HEK293T (cell line): Measurements from ENCODE around the gene STAT4.

Source experiments
- CTCF ChIA-PET: fragments of 350-600 bp; formaldehyde crosslinking; extraction: SDS; loops from one replicate; lab custom pipeline; 2021; ENCODE audit warnings: antibody characterized with exemption, inconsistent platforms; lab: Yijun Ruan, JAX
- POLR2A ChIA-PET: fragments of 350-600 bp; formaldehyde crosslinking; extraction: SDS; loops from one replicate; lab custom pipeline; 2020; ENCODE audit warnings: antibody characterized with exemption, inconsistent platforms; lab: Yijun Ruan, JAX
- DNase-seq: peaks from one replicate; pipeline ENCODE4 v3.0.0; 2012; ENCODE audit warnings: mixed read lengths; ENCODE audit errors: extremely low spot score
- ARNT ChIP-seq: fragments of 450-650 bp; IDR thresholded peaks from 2 replicates; pipeline ENCODE4 v1.6.1; 2017; ENCODE audit warnings: mild to moderate bottlenecking
- BHLHE40 ChIP-seq: fragments of 450-650 bp; IDR thresholded peaks from 2 replicates; pipeline ENCODE4 v1.6.1; 2016; ENCODE audit warnings: mild to moderate bottlenecking, moderate library complexity, borderline replicate concordance
- CTBP1 ChIP-seq: fragments of 450-650 bp; IDR thresholded peaks from 2 replicates; pipeline ENCODE4 v1.6.1; 2016; ENCODE audit warnings: borderline replicate concordance
- ELF4 ChIP-seq: fragments of 450-650 bp; IDR thresholded peaks from 2 replicates; pipeline ENCODE4 v1.6.1; 2017; ENCODE audit warnings: antibody characterized with exemption
- FOXA1 ChIP-seq: fragments of 450-650 bp; IDR thresholded peaks from 2 replicates; pipeline ENCODE4 v1.6.1; 2016; ENCODE audit warnings: mild to moderate bottlenecking
- FOXK2 ChIP-seq: fragments of 450-650 bp; IDR thresholded peaks from 2 replicates; pipeline ENCODE4 v1.6.1; 2016; ENCODE audit warnings: mild to moderate bottlenecking
- FOXM1 ChIP-seq: fragments of 450-650 bp; IDR thresholded peaks from 2 replicates; pipeline ENCODE4 v1.6.1; 2017; ENCODE audit warnings: mild to moderate bottlenecking, borderline replicate concordance
- HDGF ChIP-seq: fragments of 450-650 bp; IDR thresholded peaks from 2 replicates; pipeline ENCODE4 v1.6.1; 2017; ENCODE audit warnings: antibody characterized with exemption, borderline replicate concordance
- L3MBTL2 ChIP-seq: fragments of 450-650 bp; conservative IDR thresholded peaks from 2 replicates; pipeline ENCODE4 v1.6.1; 2016; ENCODE audit warnings: mild to moderate bottlenecking
- LEF1 ChIP-seq: fragments of 450-650 bp; IDR thresholded peaks from 2 replicates; pipeline ENCODE4 v1.6.1; 2017; ENCODE audit warnings: mild to moderate bottlenecking, borderline replicate concordance
- NFRKB ChIP-seq: fragments of 450-650 bp; IDR thresholded peaks from 2 replicates; pipeline ENCODE4 v1.6.1; 2016; ENCODE audit warnings: mild to moderate bottlenecking, moderate library complexity
- SP1 ChIP-seq: fragments of 450-650 bp; IDR thresholded peaks from 2 replicates; pipeline ENCODE4 v1.6.1; 2017
- SUZ12 ChIP-seq: fragments of 450-650 bp; IDR thresholded peaks from 2 replicates; pipeline ENCODE4 v1.6.1; 2016; ENCODE audit warnings: mild to moderate bottlenecking
- TARDBP ChIP-seq: fragments of 450-650 bp; IDR thresholded peaks from 2 replicates; pipeline ENCODE4 v1.6.1; 2016
- ZNF384 ChIP-seq: fragments of 450-650 bp; IDR thresholded peaks from 2 replicates; pipeline ENCODE4 v1.6.1; 2016
- TF ChIP-seq, protein P1 (sequence below): fragments of 450-650 bp; IDR thresholded peaks from 2 replicates; pipeline ENCODE4 v1.6.1; 2016

Gene STAT4

DNA sequence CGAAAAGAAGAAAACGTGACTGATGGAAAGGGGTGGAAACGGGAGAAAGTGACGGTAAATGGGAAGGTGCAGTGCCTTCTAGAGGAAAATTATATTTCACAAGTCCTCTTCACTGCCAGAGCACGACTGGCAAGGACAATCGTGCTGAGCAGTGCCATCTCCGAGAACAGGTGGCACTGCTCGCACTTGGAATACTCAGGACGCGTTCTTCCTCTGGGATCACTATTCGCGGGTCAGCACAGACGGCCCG is 137.2 kb downstream of the STAT4 start:
- ChIA-PET CTCF (no interaction called here), POLR2A (interaction anchor here (0.7 to 1.5 kb wide), 4 partner anchors 11 to 32 kb away, joined by 3 to 8 read pairs (median 4); no protein-coding TSS in a partner anchor)
- DNase-seq, result no peak
- TF ChIP-seq TARDBP, result no peak
- no peak for TF ChIP-seq SP1
- no peak for TF ChIP-seq SUZ12
- no peak for TF ChIP-seq FOXM1
- no peak for TF ChIP-seq BHLHE40
- no peak for TF ChIP-seq NFRKB
- TF ChIP-seq ARNT, result no peak
- TF ChIP-seq, protein P1, sequence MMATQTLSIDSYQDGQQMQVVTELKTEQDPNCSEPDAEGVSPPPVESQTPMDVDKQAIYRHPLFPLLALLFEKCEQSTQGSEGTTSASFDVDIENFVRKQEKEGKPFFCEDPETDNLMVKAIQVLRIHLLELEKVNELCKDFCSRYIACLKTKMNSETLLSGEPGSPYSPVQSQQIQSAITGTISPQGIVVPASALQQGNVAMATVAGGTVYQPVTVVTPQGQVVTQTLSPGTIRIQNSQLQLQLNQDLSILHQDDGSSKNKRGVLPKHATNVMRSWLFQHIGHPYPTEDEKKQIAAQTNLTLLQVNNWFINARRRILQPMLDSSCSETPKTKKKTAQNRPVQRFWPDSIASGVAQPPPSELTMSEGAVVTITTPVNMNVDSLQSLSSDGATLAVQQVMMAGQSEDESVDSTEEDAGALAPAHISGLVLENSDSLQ, result no peak
- no peak for TF ChIP-seq L3MBTL2
- TF ChIP-seq FOXK2, result no peak
- no peak for TF ChIP-seq CTBP1
- TF ChIP-seq ZNF384, result no peak
- TF ChIP-seq HDGF, result no peak

DNA sequence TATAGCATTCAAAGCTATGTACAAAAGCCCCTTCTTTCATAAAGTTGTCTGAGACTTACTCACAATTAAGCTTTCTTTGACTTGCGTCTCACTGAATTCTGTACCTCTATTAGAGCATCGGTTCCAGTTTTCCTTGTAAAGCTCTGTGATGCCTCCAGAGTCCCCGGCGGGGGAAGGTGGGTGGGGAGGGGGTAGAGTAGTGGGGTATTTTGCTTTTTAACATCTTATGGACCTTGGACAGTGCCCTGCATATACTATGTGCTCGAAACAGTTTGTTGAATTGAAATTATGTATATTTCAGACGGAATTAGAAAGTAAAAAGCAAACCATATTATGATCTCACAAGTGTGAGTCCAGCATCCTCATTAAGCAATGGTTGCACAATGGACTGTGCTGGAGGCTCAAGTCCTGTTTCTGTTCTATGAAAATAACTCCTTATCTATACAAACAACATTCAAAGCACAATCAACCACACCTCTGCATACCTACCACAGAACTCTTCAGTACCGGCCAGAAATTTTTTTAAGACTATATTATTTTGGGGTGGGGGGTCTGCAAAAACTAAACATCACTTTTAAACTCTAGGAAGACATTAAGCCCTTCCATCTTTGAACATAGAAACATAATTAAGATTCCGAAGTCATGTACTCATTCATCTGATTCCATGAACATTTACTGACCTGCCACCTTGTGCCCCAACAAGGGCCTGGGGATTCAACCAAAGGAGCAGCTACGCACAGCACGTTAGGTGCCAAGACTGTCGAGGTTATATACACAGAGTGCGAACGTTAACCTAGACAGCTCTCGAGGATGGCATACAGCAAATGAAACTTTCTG is 137.7 kb downstream of the STAT4 start:
- CTCF ChIA-PET, result no interaction called here
- DNase-seq, result no peak
- POLR2A ChIA-PET, result interaction anchor here (0.6 to 1.5 kb wide), 3 partner anchors 12 to 173 kb away, joined by 3 to 8 read pairs (median 3); no protein-coding TSS in a partner anchor
- TF ChIP-seq FOXK2 (no peak), NFRKB (no peak), CTBP1 (no peak)

DNA sequence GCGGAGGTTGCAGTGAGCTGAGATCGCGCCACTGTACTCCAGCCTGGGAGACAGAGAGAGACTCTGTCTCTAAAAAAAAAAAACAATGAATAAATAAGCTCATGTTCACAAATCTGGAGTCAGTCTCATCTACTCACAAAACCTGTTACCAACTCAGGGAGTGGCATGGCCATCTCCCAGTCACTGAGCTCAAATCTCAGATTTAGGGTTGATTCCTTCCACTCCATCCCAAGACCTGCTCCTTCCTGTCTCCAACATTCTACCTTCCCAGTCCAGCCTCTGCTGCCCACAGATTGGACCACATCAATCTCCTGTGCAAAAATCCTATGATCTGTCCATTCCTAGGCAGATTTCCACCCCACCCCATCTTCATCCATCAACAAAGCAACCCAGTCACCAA is 138.4 kb downstream of the STAT4 start:
- no peak for DNase-seq
- POLR2A ChIA-PET, result interaction anchor here (0.6 to 0.9 kb wide), 2 partner anchors 12 to 174 kb away, joined by 3 read pairs; no protein-coding TSS in a partner anchor
- CTCF ChIA-PET, result no interaction called here
- TF ChIP-seq, protein P1, result no peak

DNA sequence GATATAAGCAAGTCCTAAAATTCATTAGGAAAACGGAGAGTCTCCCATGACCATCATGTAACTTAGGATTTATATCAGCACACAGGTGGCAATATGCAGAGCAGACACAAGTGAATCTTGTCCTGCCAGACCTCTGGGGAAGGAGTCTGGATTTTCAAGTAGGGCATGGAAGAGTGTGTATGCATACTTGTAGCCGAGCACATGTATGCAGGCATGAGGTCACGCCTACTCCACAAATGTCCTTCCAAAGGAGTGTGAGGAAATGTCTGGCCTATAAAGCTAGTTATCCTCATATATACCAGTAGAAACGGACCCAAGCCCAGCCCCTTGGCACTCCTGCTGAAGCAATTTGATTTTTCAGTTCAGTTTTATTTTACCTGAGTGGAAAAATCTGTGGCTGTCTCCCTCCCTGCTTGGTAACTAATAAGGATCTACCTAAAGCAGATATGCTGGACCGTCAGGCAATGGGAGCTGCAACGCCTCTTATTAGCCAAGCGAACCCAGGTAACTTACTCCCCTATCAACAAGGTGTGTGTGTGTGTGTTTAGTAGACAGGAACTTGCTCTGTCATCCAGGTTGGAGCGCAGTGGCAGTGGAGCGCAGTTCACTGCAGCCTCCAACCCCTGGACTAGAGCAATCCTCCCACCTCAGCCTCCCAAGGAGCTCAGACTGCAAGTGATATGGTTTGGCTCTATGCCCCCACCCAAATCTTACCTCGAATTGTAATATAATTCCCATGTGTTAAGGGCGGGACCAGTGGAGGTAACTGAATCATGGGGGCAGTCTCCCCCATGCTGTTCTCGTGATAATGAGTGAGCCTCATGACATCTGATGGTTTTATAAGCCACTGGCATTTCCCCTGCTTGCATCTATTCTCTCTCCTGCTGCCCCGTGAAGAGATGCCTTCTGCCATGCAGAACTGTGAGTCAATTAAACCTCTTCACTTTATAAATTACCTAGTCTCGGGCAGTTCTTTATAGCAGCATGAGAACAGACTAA is 139.6 kb downstream of the STAT4 start:
- ChIA-PET POLR2A (interaction anchor here (0.7 kb wide), 1 partner anchor 12 kb away, joined by 3 read pairs; no protein-coding TSS in a partner anchor), CTCF (no interaction called here)
- TF ChIP-seq ELF4 (no peak), HDGF (no peak), ZNF384 (no peak), SUZ12 (no peak), ARNT (no peak), FOXA1 (no peak)
- TF ChIP-seq, protein P1, result no peak
- no peak for DNase-seq

DNA sequence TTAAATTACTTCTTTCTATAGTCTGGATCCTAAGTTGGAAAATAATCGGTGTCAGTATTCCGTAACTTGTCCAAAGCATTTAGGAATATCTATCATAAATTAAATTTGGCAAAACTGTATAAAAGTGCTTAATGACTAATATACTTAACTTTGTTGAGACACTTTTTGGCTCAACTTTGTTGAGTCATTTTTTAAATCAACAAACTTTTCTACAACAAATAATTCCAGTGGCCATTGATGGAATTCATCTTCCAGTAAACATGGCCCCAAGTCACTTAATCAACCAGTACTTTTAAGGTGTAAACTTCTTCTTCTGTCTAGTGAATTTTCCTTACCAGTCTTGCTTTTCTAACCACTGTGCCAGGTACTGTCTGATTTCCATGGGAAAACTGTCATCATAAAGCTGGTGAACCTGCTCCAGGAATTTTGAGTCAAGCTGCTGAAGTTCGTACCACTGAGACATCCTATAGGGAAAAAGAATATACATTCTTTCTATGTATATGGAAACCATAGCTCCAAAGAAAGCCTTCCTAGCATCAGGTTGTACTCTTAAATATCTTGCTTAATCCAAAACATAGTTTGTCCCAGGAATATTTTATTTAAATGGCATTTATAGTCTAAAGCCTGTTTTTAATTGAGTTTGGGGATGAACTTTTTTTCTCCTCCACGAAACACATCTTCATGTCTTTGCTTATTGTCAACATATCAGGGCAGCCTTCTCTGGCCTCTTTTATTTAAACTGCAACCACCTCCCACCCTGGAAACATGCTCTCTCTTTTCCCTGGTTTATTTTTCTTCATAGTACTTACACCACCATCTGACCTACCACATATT is 141.0 kb downstream of the STAT4 start:
- DNase-seq, result no peak
- ChIA-PET POLR2A (no interaction called here), CTCF (no interaction called here)
- TF ChIP-seq SUZ12 (no peak), SP1 (no peak), CTBP1 (no peak), L3MBTL2 (no peak), NFRKB (no peak), ARNT (no peak), LEF1 (no peak), FOXK2 (no peak), FOXM1 (no peak), TARDBP (no peak), HDGF (no peak)
- TF ChIP-seq, protein P1, result no peak
